HL-60 (cell line): Measurements from ENCODE around the gene RUNX2.

ENCODE experiments used
- DNase-seq, 2 experiments: peaks; one replicate each; pipeline ENCODE4 v3.0.0-alpha.2; 2010 to 2020; ENCODE audit warnings: low read depth in 1 of 2, low spot score in 1 of 2
- H3K27ac ChIP-seq: fragments of 250-450 bp; sonication (Bioruptor Pico); replicated peaks from 2 replicates; pipeline ENCODE4 v1.5.1; 2020; ENCODE audit warnings: mild to moderate bottlenecking, moderate library complexity
- H3K27me3 ChIP-seq: fragments of 250-450 bp; sonication (Bioruptor Pico); 2 replicates; pipeline ENCODE4 v1.5.1; 2021; ENCODE audit warnings: mild to moderate bottlenecking, moderate library complexity; ENCODE audit not compliant: insufficient read depth, poor library complexity, severe bottlenecking
- H3K4me3 ChIP-seq: replicated peaks from 2 replicates; pipeline ENCODE4 v1.5.1; 2011; ENCODE audit warnings: mild to moderate bottlenecking, control low read depth, low read length; ENCODE audit not compliant: insufficient read depth
- CTCF ChIP-seq: IDR thresholded peaks from one replicate; pipeline ENCODE4 v1.5.1; 2011; ENCODE audit warnings: low read length, control low read depth, inconsistent platforms; ENCODE audit not compliant: insufficient read depth
- GABPA ChIP-seq: IDR thresholded peaks from 2 replicates; pipeline ENCODE4 v1.6.1; 2012; ENCODE audit warnings: low read depth
- POLR2AphosphoS5 ChIP-seq: IDR thresholded peaks from 2 replicates; pipeline ENCODE4 v1.6.1; 2012; ENCODE audit warnings: low read depth
- REST ChIP-seq: IDR thresholded peaks from 2 replicates; pipeline ENCODE4 v1.6.1; 2012; ENCODE audit warnings: low read depth; ENCODE audit not compliant: insufficient replicate concordance
- SPI1 ChIP-seq: IDR thresholded peaks from 2 replicates; pipeline ENCODE4 v1.6.1; 2012; ENCODE audit warnings: low read depth, mild to moderate bottlenecking, borderline replicate concordance

Gene RUNX2

GRCh38 chr6:45423824-45424450 is 95.8 kb downstream of the RUNX2 start:
- peak in 1 of 2 experiments; percentile 60 for DNase-seq
- TF ChIP-seq POLR2AphosphoS5 (peak; percentile 82), SPI1 (no peak), CTCF (no peak)
- H3K27me3 ChIP-seq = no peaks in the 10 kb centered on the region
- peak overlapping the region; percentile 96 for H3K27ac ChIP-seq
- peak overlapping the region; percentile 89 for H3K4me3 ChIP-seq

GRCh38 chr6:45424451-45424861 is 96.3 kb downstream of the RUNX2 start:
- peak in 1 of 2 experiments; percentile 47 for DNase-seq
- H3K27ac ChIP-seq = peak overlapping the region; percentile 96
- H3K27me3 ChIP-seq = no peaks in the 10 kb centered on the region
- H3K4me3 ChIP-seq = peak overlapping the region; percentile 89
- no peak for TF ChIP-seq POLR2AphosphoS5
- no peak for TF ChIP-seq GABPA
- 0 out of 2 replicates have a peak, but pooled peaks have one; percentile 11 for TF ChIP-seq SPI1

GRCh38 chr6:45426251-45426650 is 98.1 kb downstream of the RUNX2 start:
- H3K27ac ChIP-seq = peak overlapping the region; percentile 96
- H3K27me3 ChIP-seq = no peaks in the 10 kb centered on the region
- no peak for DNase-seq
- TF ChIP-seq GABPA (no peak), CTCF (no peak), REST (no peak), SPI1 (no peak), POLR2AphosphoS5 (no peak)
- no peak overlapping the region for H3K4me3 ChIP-seq

- Histone ChIP-seq H3K27ac (peak overlapping the region; percentile 96), H3K27me3 (no peaks in the 10 kb centered on the region), H3K4me3 (no peak overlapping the region)
- TF ChIP-seq CTCF = no peak
- no peak for TF ChIP-seq SPI1
- no peak for TF ChIP-seq GABPA
- no peak for TF ChIP-seq REST
- no peak for TF ChIP-seq POLR2AphosphoS5
- no peak for DNase-seq
Measured at GRCh38 chr6:45427726-45428125, 99.6 kb downstream of the RUNX2 start.
